Heart left ventricle (tissue), 13 donors: ENCODE measurements around the gene NTRK2.

Experiments
- POLR2A ChIP-seq, 2 donors: fragments of 450-650 bp; IDR thresholded peaks; one replicate each; pipeline ENCODE4 v1.6.1; 2017; ENCODE audit warnings: antibody characterized with exemption in 2 of 2, mild to moderate bottlenecking in 2 of 2, moderate library complexity in 2 of 2
- TF ChIP-seq, protein P1 (sequence below), 12 donors: fragments of 200-600 bp; sonication (generic) in 4 of 12; IDR thresholded peaks; one replicate each; pipeline versions ENCODE4 v1.5.0 to v1.8.0; 2018 to 2022; ENCODE audit warnings: antibody characterized with exemption in 12 of 12, mild to moderate bottlenecking in 5 of 12
- donor health status: ischemic (EF 13 %, LVEDD 7.1; RV severe dilation, severe dysfunction).
- donor health status: DM: no; HTN: yes; CAD: no.
- donor health status: DM: no; HTN: no; CAD: no.
- donor health status: ischemic (EF 25% LVEDD 6.9; RV normal size, moderate dysfunction).
- donor health status: ischemic (EF 25% LVEDD 5.7; RV mildly dilated, moderate dysfunction).
- donor health status: ischemic (EF 35%, LVEDD 5.7; RV mildly dilated, moderate dysfunction).
- donor health status: nonischemic (EF 11% LVEDD 7.7; RV severe dilation, severe dysfunction).
- donor health status: DM: yes; HTN: yes; CAD: no.
- donor health status: PGD.
- donor health status: ischemic (EF 29% LVEDD 5.4; RV normal size, mild dysfunction).
- donor health status: nonischemic (EF 23%, LVEDD 6.1; RV moderate dilation, normal function).

DNA sequence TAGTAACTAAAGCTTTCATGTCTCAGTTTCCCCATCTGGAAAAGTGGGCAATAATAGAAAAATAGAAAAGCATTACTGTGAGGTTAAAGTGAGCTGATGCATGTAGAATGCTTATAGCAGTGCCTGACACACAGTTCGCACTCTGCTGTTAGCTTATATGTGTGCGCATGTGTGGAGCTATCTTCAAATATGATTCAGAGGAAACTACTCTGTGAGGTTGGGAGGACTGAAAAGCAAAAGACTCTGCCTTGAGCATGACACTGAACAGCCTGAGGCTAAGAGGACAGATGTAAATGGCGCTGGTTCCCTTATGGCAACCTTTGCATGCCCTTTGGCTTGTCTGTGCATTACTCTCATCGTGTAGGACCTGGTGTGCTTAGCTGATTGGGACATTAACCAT lies 19.4 kb downstream of the NTRK2 start:
- TF ChIP-seq, protein P1, sequence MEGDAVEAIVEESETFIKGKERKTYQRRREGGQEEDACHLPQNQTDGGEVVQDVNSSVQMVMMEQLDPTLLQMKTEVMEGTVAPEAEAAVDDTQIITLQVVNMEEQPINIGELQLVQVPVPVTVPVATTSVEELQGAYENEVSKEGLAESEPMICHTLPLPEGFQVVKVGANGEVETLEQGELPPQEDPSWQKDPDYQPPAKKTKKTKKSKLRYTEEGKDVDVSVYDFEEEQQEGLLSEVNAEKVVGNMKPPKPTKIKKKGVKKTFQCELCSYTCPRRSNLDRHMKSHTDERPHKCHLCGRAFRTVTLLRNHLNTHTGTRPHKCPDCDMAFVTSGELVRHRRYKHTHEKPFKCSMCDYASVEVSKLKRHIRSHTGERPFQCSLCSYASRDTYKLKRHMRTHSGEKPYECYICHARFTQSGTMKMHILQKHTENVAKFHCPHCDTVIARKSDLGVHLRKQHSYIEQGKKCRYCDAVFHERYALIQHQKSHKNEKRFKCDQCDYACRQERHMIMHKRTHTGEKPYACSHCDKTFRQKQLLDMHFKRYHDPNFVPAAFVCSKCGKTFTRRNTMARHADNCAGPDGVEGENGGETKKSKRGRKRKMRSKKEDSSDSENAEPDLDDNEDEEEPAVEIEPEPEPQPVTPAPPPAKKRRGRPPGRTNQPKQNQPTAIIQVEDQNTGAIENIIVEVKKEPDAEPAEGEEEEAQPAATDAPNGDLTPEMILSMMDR (IDR thresholded peaks at IDR 0.05) = no peak
- TF ChIP-seq POLR2A (IDR thresholded peaks at IDR 0.05) = no peak
